GM12891 (cell line): ENCODE measurements around the gene PEPD.
"Not testable (repeated sequence)": the region's sequence is repeated elsewhere in the genome, so short reads cannot be mapped to it uniquely, and the experiment has no call there.

ENCODE experiments used
- POLR2A ChIP-seq: IDR thresholded peaks from 2 replicates; pipeline ENCODE4 v1.6.1; 2011; ENCODE audit warnings: low read depth, low read length, control low read depth
- POU2F2 ChIP-seq: IDR thresholded peaks from 2 replicates; pipeline ENCODE4 v1.6.1; 2011; ENCODE audit warnings: low read depth, mild to moderate bottlenecking, control low read depth, low read length, moderate library complexity

- not testable (repeated sequence) for TF ChIP-seq POLR2A, POU2F2
These were observed 40.1 kb upstream of the PEPD start for GRCh38 chr19:33561666-33562065.
